UCSD-AML1 (cell line): ENCODE measurements around the gene PLA2G2A.
"Not testable (repeated sequence)": the region's sequence is repeated elsewhere in the genome, so short reads cannot be mapped to it uniquely, and the experiment has no call there.

Experiments
- DNase-seq: peaks from one replicate; lab custom pipeline; 2025; ENCODE audit not compliant: unreplicated experiment; lab: John Stamatoyannopoulos, UW

PLA2G2A gene

GRCh38 chr1:19934336-19934735 lies 45.1 kb downstream of the PLA2G2A start:
- no peak for DNase-seq

GRCh38 chr1:19932866-19933265 lies 46.6 kb downstream of the PLA2G2A start:
- DNase-seq = no peak

- not testable (repeated sequence) for DNase-seq
Observed at GRCh38 chr1:19927130-19927421, 52.3 kb downstream of the PLA2G2A start.

GRCh38 chr1:19926296-19927129 lies 52.9 kb downstream of the PLA2G2A start:
- DNase-seq = no peak
